Measurements from ENCODE around the gene MBD3L3. TPM values are rescaled to one million over a fixed set of nuclear protein-coding genes. Genes with fewer than 3 reads are reported as not detected.

The MBD3L3 gene
- total and polyA plus RNA-seq, 2 donors (not counting 1 experiment from before 2014, with no cell fraction given), result not detected

GRCh38 chr19:7072541-7072940 lies 14.1 kb upstream of the MBD3L3 start:
- DNase-seq (ENCODE audit: low read depth in 2 of 2), result no peak
- Histone ChIP-seq H3K9me3 (ENCODE audit: control insufficient read depth, insufficient read depth, low read depth, low read length) (no peaks in the 10 kb centered on the region), H3K4me3 (replicated peaks in 1 of 4; ENCODE audit: control extremely low read depth in 1 of 4, insufficient read depth in 1 of 4, low read depth in 3 of 4, low read length in 4 of 4) (no peak overlapping the region), H2AFZ (ENCODE audit: low read length) (no peak overlapping the region), H4K20me1 (ENCODE audit: control insufficient read depth, extremely low read depth, insufficient read depth, low read length) (no peaks in the 10 kb centered on the region), H3K27me3 (ENCODE audit: control insufficient read depth, insufficient read depth, low read length) (no peaks in the 10 kb centered on the region), H3K4me2 (ENCODE audit: extremely low read depth, insufficient read depth, low read length) (no peak overlapping the region), H3K4me1 (ENCODE audit: control insufficient read depth, extremely low read depth, insufficient read depth, low read length) (no peaks in the 10 kb centered on the region), H3K36me3 (ENCODE audit: control insufficient read depth, insufficient read depth, low read length) (peaks cover 29% of the 10 kb centered on the region), H3K9ac (ENCODE audit: insufficient read depth, low read length) (no peak overlapping the region), H3K79me2 (ENCODE audit: control insufficient read depth, insufficient read depth, low read length) (peaks cover 9% of the 10 kb centered on the region), H3K27ac (ENCODE audit: insufficient read depth, low read length) (no peak overlapping the region)
- no peak for TF ChIP-seq CTCF (conservative IDR thresholded peaks at IDR 0.05 in 1 of 2, IDR thresholded peaks at IDR 0.05 in 1 of 2; ENCODE audit: low read depth in 1 of 2, low read length in 2 of 2)
- no peak for TF ChIP-seq EZH2 (IDR thresholded peaks at IDR 0.05; ENCODE audit: low read length, missing control alignments)

- H3K4me3 ChIP-seq (replicated peaks in 1 of 4; ENCODE audit: control extremely low read depth in 1 of 4, insufficient read depth in 1 of 4, low read depth in 3 of 4, low read length in 4 of 4), result peak overlapping the region; percentile 93 to 100 (median 98)
- H3K36me3 ChIP-seq (ENCODE audit: control insufficient read depth, insufficient read depth, low read length), result peaks cover 14% of the 10 kb centered on the region
- peak overlapping the region; percentile 93 for H3K4me2 ChIP-seq (ENCODE audit: extremely low read depth, insufficient read depth, low read length)
- no peaks in the 10 kb centered on the region for H3K27me3 ChIP-seq (ENCODE audit: control insufficient read depth, insufficient read depth, low read length)
- H3K4me1 ChIP-seq (ENCODE audit: control insufficient read depth, extremely low read depth, insufficient read depth, low read length), result no peaks in the 10 kb centered on the region
- peak overlapping the region; percentile 91 for H3K9ac ChIP-seq (ENCODE audit: insufficient read depth, low read length)
- H2AFZ ChIP-seq (ENCODE audit: low read length), result peak overlapping the region; percentile 83
- H3K79me2 ChIP-seq (ENCODE audit: control insufficient read depth, insufficient read depth, low read length), result peaks cover 9% of the 10 kb centered on the region
- DNase-seq (ENCODE audit: low read depth in 2 of 2), result no peak
- no peak for TF ChIP-seq CTCF (conservative IDR thresholded peaks at IDR 0.05 in 1 of 2, IDR thresholded peaks at IDR 0.05 in 1 of 2; ENCODE audit: low read depth in 1 of 2, low read length in 2 of 2)
- TF ChIP-seq EZH2 (IDR thresholded peaks at IDR 0.05; ENCODE audit: low read length, missing control alignments), result no peak
- H3K9me3 ChIP-seq (ENCODE audit: control insufficient read depth, insufficient read depth, low read depth, low read length), result no peaks in the 10 kb centered on the region
- peak overlapping the region; percentile 86 for H3K27ac ChIP-seq (ENCODE audit: insufficient read depth, low read length)
- H4K20me1 ChIP-seq (ENCODE audit: control insufficient read depth, extremely low read depth, insufficient read depth, low read length), result no peaks in the 10 kb centered on the region
Measured at GRCh38 chr19:7069904-7070226, 11.4 kb upstream of the MBD3L3 start.

- H2AFZ ChIP-seq (ENCODE audit: low read length), result peak within 1 kb of the TSS; percentile 98
- H3K27me3 ChIP-seq (ENCODE audit: control insufficient read depth, insufficient read depth, low read length), result no peaks in the 10 kb centered on the region
- no peaks in the 10 kb centered on the region for H3K9me3 ChIP-seq (ENCODE audit: control insufficient read depth, insufficient read depth, low read depth, low read length)
- H3K4me2 ChIP-seq (ENCODE audit: extremely low read depth, insufficient read depth, low read length), result peak within 1 kb of the TSS; percentile 93
- H3K9ac ChIP-seq (ENCODE audit: insufficient read depth, low read length), result peak within 1 kb of the TSS; percentile 91
- peak within 1 kb of the TSS; percentile 86 for H3K27ac ChIP-seq (ENCODE audit: insufficient read depth, low read length)
- H3K4me1 ChIP-seq (ENCODE audit: control insufficient read depth, extremely low read depth, insufficient read depth, low read length), result no peaks in the 10 kb centered on the region
- peaks cover 9% of the 10 kb centered on the region for H3K79me2 ChIP-seq (ENCODE audit: control insufficient read depth, insufficient read depth, low read length)
- DNase-seq (ENCODE audit: low read depth in 2 of 2), result peak; percentile 96
- H3K36me3 ChIP-seq (ENCODE audit: control insufficient read depth, insufficient read depth, low read length), result peaks cover 10% of the 10 kb centered on the region
- H4K20me1 ChIP-seq (ENCODE audit: control insufficient read depth, extremely low read depth, insufficient read depth, low read length), result no peaks in the 10 kb centered on the region
- TF ChIP-seq EZH2 (IDR thresholded peaks at IDR 0.05; ENCODE audit: low read length, missing control alignments) (no peak), CTCF (conservative IDR thresholded peaks at IDR 0.05 in 1 of 2, IDR thresholded peaks at IDR 0.05 in 1 of 2; ENCODE audit: low read depth in 1 of 2, low read length in 2 of 2) (no peak)
- peak within 1 kb of the TSS; percentile 93 to 100 (median 98) for H3K4me3 ChIP-seq (replicated peaks in 1 of 4; ENCODE audit: control extremely low read depth in 1 of 4, insufficient read depth in 1 of 4, low read depth in 3 of 4, low read length in 4 of 4)
Measured at GRCh38 chr19:7069042-7069903, 10.8 kb upstream of the MBD3L3 start, which contains the start of gene ZNF557. Gene ZNF557 (plus strand): TSS chr19:7069703. CDS start chr19:7075075, 5,372 bp downstream.

Measured in fibroblast of lung (primary cell).